ENCODE results near the gene NRP1. TPM values are rescaled to one million over a fixed set of nuclear protein-coding genes. Genes with fewer than 3 reads are reported as not detected.

NRP1 gene
- total RNA-seq, 1 donor from 2014 or later: 486 TPM

DNA sequence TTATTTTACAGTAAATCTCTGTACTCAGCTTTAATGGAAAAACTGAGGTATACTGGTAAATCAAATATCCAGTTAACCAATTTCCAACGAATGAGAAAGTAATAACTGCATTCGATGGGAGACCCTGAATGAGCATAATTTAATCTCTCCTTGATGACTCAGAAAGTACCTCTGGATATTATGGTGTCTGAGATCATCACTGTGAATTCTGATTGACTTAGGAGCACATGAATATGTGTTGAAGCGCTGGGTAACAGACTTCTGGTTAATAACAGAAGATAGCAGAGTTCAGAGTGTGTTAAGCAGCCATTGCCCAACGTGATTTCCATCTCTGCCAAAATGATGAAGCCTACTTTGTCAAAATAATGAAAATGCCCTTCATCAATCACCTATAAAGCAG lies 116.6 kb downstream of the NRP1 start:
- Mint-ChIP-seq H3K4me3 (ENCODE audit: unreplicated experiment) (no peak overlapping the region), H3K27me3 (ENCODE audit: unreplicated experiment) (peaks cover 17% of the 10 kb centered on the region), H3K36me3 (ENCODE audit: low read depth, unreplicated experiment) (peaks cover 72% of the 10 kb centered on the region), H3K4me1 (ENCODE audit: unreplicated experiment) (peaks cover 11% of the 10 kb centered on the region), H3K27ac (ENCODE audit: unreplicated experiment) (no peak overlapping the region), H3K9me3 (ENCODE audit: unreplicated experiment) (no peaks in the 10 kb centered on the region)
- TF ChIP-seq, protein P1, sequence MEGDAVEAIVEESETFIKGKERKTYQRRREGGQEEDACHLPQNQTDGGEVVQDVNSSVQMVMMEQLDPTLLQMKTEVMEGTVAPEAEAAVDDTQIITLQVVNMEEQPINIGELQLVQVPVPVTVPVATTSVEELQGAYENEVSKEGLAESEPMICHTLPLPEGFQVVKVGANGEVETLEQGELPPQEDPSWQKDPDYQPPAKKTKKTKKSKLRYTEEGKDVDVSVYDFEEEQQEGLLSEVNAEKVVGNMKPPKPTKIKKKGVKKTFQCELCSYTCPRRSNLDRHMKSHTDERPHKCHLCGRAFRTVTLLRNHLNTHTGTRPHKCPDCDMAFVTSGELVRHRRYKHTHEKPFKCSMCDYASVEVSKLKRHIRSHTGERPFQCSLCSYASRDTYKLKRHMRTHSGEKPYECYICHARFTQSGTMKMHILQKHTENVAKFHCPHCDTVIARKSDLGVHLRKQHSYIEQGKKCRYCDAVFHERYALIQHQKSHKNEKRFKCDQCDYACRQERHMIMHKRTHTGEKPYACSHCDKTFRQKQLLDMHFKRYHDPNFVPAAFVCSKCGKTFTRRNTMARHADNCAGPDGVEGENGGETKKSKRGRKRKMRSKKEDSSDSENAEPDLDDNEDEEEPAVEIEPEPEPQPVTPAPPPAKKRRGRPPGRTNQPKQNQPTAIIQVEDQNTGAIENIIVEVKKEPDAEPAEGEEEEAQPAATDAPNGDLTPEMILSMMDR (IDR thresholded peaks at IDR 0.05; ENCODE audit: unreplicated experiment): no peak
- no peak for DNase-seq (ENCODE audit: low spot score)

DNA sequence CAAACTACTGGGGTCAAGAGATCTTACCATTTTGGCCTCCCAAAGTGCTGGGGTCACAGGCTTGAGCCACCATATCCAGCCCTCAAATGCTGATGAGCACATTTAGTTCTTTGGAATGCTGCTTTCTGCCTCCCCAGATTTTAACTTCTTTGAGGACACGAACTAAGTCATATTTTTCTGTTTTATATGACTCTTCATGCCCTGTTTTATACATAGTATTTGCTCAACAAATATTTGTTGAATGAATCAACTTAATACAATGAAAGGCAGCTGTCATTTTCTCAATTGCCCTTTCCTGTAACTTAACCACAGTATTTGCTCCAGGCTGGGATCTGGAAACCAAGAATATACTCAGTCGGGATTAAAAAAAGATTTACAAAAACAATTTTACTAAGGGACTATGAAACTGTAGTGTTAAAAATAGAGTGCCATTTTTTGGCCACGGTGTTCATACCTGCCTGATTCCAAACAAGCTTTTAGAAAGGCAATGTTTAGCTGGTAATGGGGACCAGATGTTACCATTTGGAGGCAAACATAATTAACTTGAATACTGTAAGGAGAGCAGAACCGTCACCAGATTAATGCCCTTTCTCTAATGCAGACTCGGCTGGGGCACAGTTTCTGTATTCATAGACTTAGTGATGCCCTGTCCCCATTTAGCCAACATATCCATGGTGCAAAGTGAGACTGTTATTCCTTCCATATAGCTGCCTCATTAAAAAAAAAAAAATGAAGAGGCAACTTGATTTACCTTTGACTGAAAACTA lies 117.6 kb downstream of the NRP1 start:
- no peak for DNase-seq (ENCODE audit: low spot score)
- Mint-ChIP-seq H3K36me3 (ENCODE audit: low read depth, unreplicated experiment) (peaks cover 74% of the 10 kb centered on the region), H3K9me3 (ENCODE audit: unreplicated experiment) (no peaks in the 10 kb centered on the region), H3K27me3 (ENCODE audit: unreplicated experiment) (peaks cover 17% of the 10 kb centered on the region), H3K27ac (ENCODE audit: unreplicated experiment) (no peak overlapping the region), H3K4me1 (ENCODE audit: unreplicated experiment) (peaks cover 11% of the 10 kb centered on the region), H3K4me3 (ENCODE audit: unreplicated experiment) (no peak overlapping the region)
- TF ChIP-seq, protein P1 (IDR thresholded peaks at IDR 0.05; ENCODE audit: unreplicated experiment): no peak

DNA sequence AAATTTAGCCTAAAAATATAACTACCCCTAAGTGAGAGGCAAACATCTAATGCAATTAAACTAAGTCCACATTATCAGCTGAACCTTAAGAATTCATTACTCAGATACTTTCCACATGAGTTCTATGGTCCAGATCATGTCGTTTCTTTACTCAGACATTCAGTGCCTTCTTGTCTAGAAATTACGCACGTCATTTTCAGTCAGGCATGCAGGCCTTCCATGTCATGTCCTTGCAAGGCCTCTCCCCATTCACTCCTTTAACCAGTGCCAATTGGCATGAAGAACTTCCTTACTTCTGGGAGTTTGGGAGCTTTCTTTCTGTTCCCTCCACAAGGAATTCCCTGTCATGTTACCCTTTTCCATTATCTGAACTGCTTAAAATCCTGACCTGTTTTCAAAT lies 118.8 kb downstream of the NRP1 start:
- peaks cover 11% of the 10 kb centered on the region for H3K4me1 Mint-ChIP-seq (ENCODE audit: unreplicated experiment)
- H3K27me3 Mint-ChIP-seq (ENCODE audit: unreplicated experiment): peaks cover 18% of the 10 kb centered on the region
- H3K9me3 Mint-ChIP-seq (ENCODE audit: unreplicated experiment): no peaks in the 10 kb centered on the region
- DNase-seq (ENCODE audit: low spot score): no peak
- no peak overlapping the region for H3K4me3 Mint-ChIP-seq (ENCODE audit: unreplicated experiment)
- TF ChIP-seq, protein P1 (IDR thresholded peaks at IDR 0.05; ENCODE audit: unreplicated experiment): no peak
- H3K36me3 Mint-ChIP-seq (ENCODE audit: low read depth, unreplicated experiment): peaks cover 76% of the 10 kb centered on the region
- H3K27ac Mint-ChIP-seq (ENCODE audit: unreplicated experiment): no peak overlapping the region

DNA sequence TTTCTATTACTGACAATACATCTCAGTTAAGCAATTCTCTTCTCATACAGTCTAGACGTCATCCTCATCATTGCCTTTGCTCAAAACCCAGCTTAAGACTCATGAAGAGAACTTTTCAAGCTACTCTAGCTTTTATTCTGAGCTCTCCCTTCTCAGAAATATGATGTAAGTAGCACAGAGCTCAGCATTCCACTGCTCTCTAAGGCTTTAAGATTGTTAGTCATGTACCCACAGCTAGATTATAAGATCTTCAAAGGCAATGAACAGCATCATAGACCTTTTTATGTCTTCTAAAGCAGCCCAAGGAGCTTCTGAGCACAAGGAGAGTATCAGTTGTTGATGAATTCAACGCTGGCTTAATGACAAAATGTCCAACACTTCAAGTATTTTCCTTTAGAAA lies 119.3 kb downstream of the NRP1 start:
- Mint-ChIP-seq H3K4me3 (ENCODE audit: unreplicated experiment) (no peak overlapping the region), H3K9me3 (ENCODE audit: unreplicated experiment) (no peaks in the 10 kb centered on the region), H3K36me3 (ENCODE audit: low read depth, unreplicated experiment) (peaks cover 77% of the 10 kb centered on the region), H3K27ac (ENCODE audit: unreplicated experiment) (peak overlapping the region; percentile 11), H3K4me1 (ENCODE audit: unreplicated experiment) (peaks cover 11% of the 10 kb centered on the region), H3K27me3 (ENCODE audit: unreplicated experiment) (peaks cover 15% of the 10 kb centered on the region)
- DNase-seq (ENCODE audit: low spot score): no peak
- TF ChIP-seq, protein P1 (IDR thresholded peaks at IDR 0.05; ENCODE audit: unreplicated experiment): no peak

DNA sequence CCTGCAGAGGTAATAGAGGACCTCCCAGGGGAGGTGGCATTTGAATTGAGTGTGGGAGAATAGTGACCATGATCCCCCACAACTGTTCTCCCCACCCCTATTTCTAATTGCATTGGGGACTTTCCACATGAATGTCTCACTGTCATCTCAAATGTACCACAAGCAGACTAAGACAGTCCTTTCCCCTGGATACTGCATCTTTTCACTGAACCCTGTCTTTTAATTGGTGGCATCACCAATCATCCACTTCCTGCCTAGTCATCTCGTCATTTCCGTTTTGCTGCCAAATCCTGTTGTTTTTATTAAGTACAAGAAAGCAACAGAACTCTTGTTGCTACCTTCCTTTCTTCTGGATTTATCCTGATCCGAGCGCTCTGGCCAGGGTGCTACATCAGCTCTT lies 120.3 kb downstream of the NRP1 start:
- Mint-ChIP-seq H3K27ac (ENCODE audit: unreplicated experiment) (peak overlapping the region; percentile 62), H3K4me3 (ENCODE audit: unreplicated experiment) (peak overlapping the region; percentile 64), H3K36me3 (ENCODE audit: low read depth, unreplicated experiment) (peaks cover 72% of the 10 kb centered on the region), H3K27me3 (ENCODE audit: unreplicated experiment) (peaks cover 15% of the 10 kb centered on the region), H3K9me3 (ENCODE audit: unreplicated experiment) (no peaks in the 10 kb centered on the region), H3K4me1 (ENCODE audit: unreplicated experiment) (peaks cover 11% of the 10 kb centered on the region)
- TF ChIP-seq, protein P1 (IDR thresholded peaks at IDR 0.05; ENCODE audit: unreplicated experiment): no peak
- DNase-seq (ENCODE audit: low spot score): no peak
